Measurements from ENCODE around the gene LRFN5. TPM values are rescaled to one million over a fixed set of nuclear protein-coding genes. Genes with fewer than 3 reads are reported as not detected.

LRFN5 gene
- total RNA-seq, 2 donors from 2014 or later = 0.37 TPM

- Histone ChIP-seq H3K4me1 (no peaks in the 10 kb centered on the region), H3K36me3 (no peaks in the 10 kb centered on the region), H3K27me3 (no peaks in the 10 kb centered on the region), H3K4me3 (no peak overlapping the region), H3K9ac (ENCODE audit: low read depth in 2 of 2, low read length in 2 of 2) (no peak overlapping the region), H3K9me3 (no peaks in the 10 kb centered on the region), H3K27ac (no peak overlapping the region)
- DNase-seq = no peak
- intact Hi-C loops (cut with DNase I) = no loop called here
- no peak for TF ChIP-seq CTCF (IDR thresholded peaks at IDR 0.05)
Measured at GRCh38 chr14:41872931-41873685, 266.4 kb downstream of the LRFN5 start.

GRCh38 chr14:41873686-41874317 is 267.1 kb downstream of the LRFN5 start:
- Histone ChIP-seq H3K9ac (ENCODE audit: low read depth in 2 of 2, low read length in 2 of 2) (no peak overlapping the region), H3K36me3 (no peaks in the 10 kb centered on the region), H3K4me1 (no peaks in the 10 kb centered on the region), H3K9me3 (no peaks in the 10 kb centered on the region), H3K27ac (no peak overlapping the region), H3K27me3 (no peaks in the 10 kb centered on the region), H3K4me3 (no peak overlapping the region)
- no peak for TF ChIP-seq CTCF (IDR thresholded peaks at IDR 0.05)
- no peak for DNase-seq
- intact Hi-C loops (cut with DNase I) = no loop called here

- Histone ChIP-seq H3K36me3 (no peaks in the 10 kb centered on the region), H3K4me3 (no peak overlapping the region), H3K9ac (ENCODE audit: low read depth in 2 of 2, low read length in 2 of 2) (no peak overlapping the region), H3K9me3 (no peaks in the 10 kb centered on the region), H3K27me3 (no peaks in the 10 kb centered on the region), H3K4me1 (no peaks in the 10 kb centered on the region), H3K27ac (no peak overlapping the region)
- no peak for DNase-seq
- no peak for TF ChIP-seq CTCF (IDR thresholded peaks at IDR 0.05)
- intact Hi-C loops (cut with DNase I) = no loop called here
Measured at GRCh38 chr14:41875116-41875515, 268.4 kb downstream of the LRFN5 start.

GRCh38 chr14:41878321-41878720 is 271.6 kb downstream of the LRFN5 start:
- no peaks in the 10 kb centered on the region for H3K4me1 ChIP-seq
- H3K9me3 ChIP-seq = no peaks in the 10 kb centered on the region
- no peak overlapping the region for H3K27ac ChIP-seq
- no peak overlapping the region for H3K4me3 ChIP-seq
- no peak for TF ChIP-seq CTCF (IDR thresholded peaks at IDR 0.05)
- no peaks in the 10 kb centered on the region for H3K27me3 ChIP-seq
- H3K9ac ChIP-seq (ENCODE audit: low read depth in 2 of 2, low read length in 2 of 2) = no peak overlapping the region
- no peak for DNase-seq
- intact Hi-C loops (cut with DNase I) = no loop called here
- no peaks in the 10 kb centered on the region for H3K36me3 ChIP-seq

- intact Hi-C loops (cut with DNase I) = no loop called here
- no peak for TF ChIP-seq CTCF (IDR thresholded peaks at IDR 0.05)
- Histone ChIP-seq H3K4me3 (no peak overlapping the region), H3K4me1 (no peaks in the 10 kb centered on the region), H3K9ac (ENCODE audit: low read depth in 2 of 2, low read length in 2 of 2) (no peak overlapping the region), H3K27me3 (no peaks in the 10 kb centered on the region), H3K36me3 (no peaks in the 10 kb centered on the region), H3K9me3 (no peaks in the 10 kb centered on the region), H3K27ac (no peak overlapping the region)
- no peak for DNase-seq
Measured at GRCh38 chr14:41891624-41892023, 284.9 kb downstream of the LRFN5 start.
